H1 (cell line): Measurements from ENCODE around the gene DOK3. TPM values are rescaled to one million over a fixed set of nuclear protein-coding genes. Genes with fewer than 3 reads are reported as not detected.
A peak's percentile ranks its signal among the peaks of the same experiment; 100 is the strongest.

Experiments
- CTCF ChIA-PET: fragments of 300-600 bp; sonication (Branson Sonifier 250); formaldehyde crosslinking; loops from one replicate; lab custom pipeline; 2021; ENCODE audit not compliant: partially characterized antibody; lab: Charles Lee
- POLR2A ChIA-PET: fragments of 300-600 bp; sonication (Branson Sonifier 250); formaldehyde crosslinking; loops from one replicate; lab custom pipeline; 2021; ENCODE audit warnings: inconsistent platforms; ENCODE audit not compliant: partially characterized antibody; lab: Charles Lee
- DNase-seq, 2 experiments: peaks; one replicate each; pipeline versions ENCODE4 v3.0.0 to v3.0.0-alpha.2; 2010 to 2022; ENCODE audit warnings: low spot score in 2 of 2, low read depth in 1 of 2, mixed read lengths in 1 of 2
- FAIRE-seq: peaks from 2 replicates; lab custom pipeline; 2011; peaks lifted over from hg19 to GRCh38; lab: Jason Lieb, UNC
- H2AFZ ChIP-seq: 2 replicates; pipeline ENCODE4 v1.8.1; 2012; ENCODE audit warnings: low read length, inconsistent platforms
- H2AK5ac ChIP-seq: 2 replicates; pipeline ENCODE4 v1.6.1; 2013; ENCODE audit warnings: low read depth, low read length
- H2BK120ac ChIP-seq: replicated peaks from 2 replicates; pipeline ENCODE3; 2013; ENCODE audit warnings: low read depth, low read length, inconsistent platforms
- H2BK12ac ChIP-seq: 2 replicates; pipeline ENCODE4 v1.6.1; 2013; ENCODE audit warnings: low read depth, low read length
- H2BK15ac ChIP-seq: 2 replicates; pipeline ENCODE4 v1.6.1; 2013; ENCODE audit warnings: low read length
- H2BK20ac ChIP-seq: 2 replicates; pipeline ENCODE4 v1.6.1; 2013; ENCODE audit warnings: low read length
- H2BK5ac ChIP-seq: 2 replicates; pipeline ENCODE4 v1.6.1; 2013; ENCODE audit warnings: low read depth, low read length
- H3K14ac ChIP-seq: 2 replicates; pipeline ENCODE4 v1.6.1; 2013; ENCODE audit warnings: inconsistent platforms; ENCODE audit not compliant: insufficient read length
- H3K18ac ChIP-seq: 2 replicates; pipeline ENCODE4 v1.6.1; 2013; ENCODE audit warnings: low read length; ENCODE audit errors: extremely low read depth
- H3K23ac ChIP-seq: 2 replicates; pipeline ENCODE4 v1.6.1; 2013; ENCODE audit warnings: inconsistent platforms; ENCODE audit not compliant: insufficient read length
- H3K23me2 ChIP-seq: 2 replicates; pipeline ENCODE4 v1.6.1; 2013; ENCODE audit warnings: low read depth, low read length
- H3K27ac ChIP-seq: 2 replicates; pipeline ENCODE4 v1.6.1; 2011; ENCODE audit warnings: low read depth, low read length, inconsistent platforms
- H3K27me3 ChIP-seq, 4 experiments: replicated peaks in 1 of 4; 1 replicate in 1 of 4; 2 replicates in 3 of 4; pipeline versions ENCODE4 v1.6.1 to v1.8.1; 2011 to 2013; ENCODE audit warnings: low read length in 3 of 4, mild to moderate bottlenecking in 3 of 4, inconsistent platforms in 2 of 4, mixed read lengths in 2 of 4, moderate library complexity in 1 of 4; ENCODE audit not compliant: control insufficient read depth in 3 of 4, insufficient read depth in 3 of 4; ENCODE audit errors: extremely low read depth in 1 of 4
- H3K36me3 ChIP-seq, 4 experiments: 2 replicates each; pipeline versions ENCODE4 v1.6.1 to v1.8.1; 2011 to 2013; ENCODE audit warnings: mild to moderate bottlenecking in 4 of 4, low read length in 3 of 4, moderate library complexity in 2 of 4, control low read depth in 1 of 4, inconsistent platforms in 1 of 4; ENCODE audit not compliant: insufficient read depth in 4 of 4, control insufficient read depth in 2 of 4
- H3K4ac ChIP-seq: replicated peaks from 2 replicates; pipeline ENCODE3; 2013; ENCODE audit warnings: low read length, low read depth, mixed read lengths, inconsistent platforms; ENCODE audit not compliant: insufficient read length
- H3K4me1 ChIP-seq, 4 experiments: replicated peaks in 1 of 4; 1 replicate in 1 of 4; 2 replicates in 3 of 4; pipeline versions ENCODE4 v1.6.1 to v1.8.1; 2011 to 2013; ENCODE audit warnings: low read length in 3 of 4, inconsistent platforms in 2 of 4, mixed read lengths in 1 of 4; ENCODE audit not compliant: insufficient read depth in 4 of 4, control insufficient read depth in 3 of 4
- H3K4me2 ChIP-seq, 2 experiments: 2 replicates each; pipeline versions ENCODE4 v1.6.1 to v1.8.1; 2011 to 2013; ENCODE audit warnings: low read depth in 2 of 2, low read length in 2 of 2, control low read depth in 1 of 2, inconsistent platforms in 1 of 2, mild to moderate bottlenecking in 1 of 2; ENCODE audit not compliant: insufficient read depth in 1 of 2
- H3K4me3 ChIP-seq, 4 experiments: fragments of 200-600, 300-600 bp in 1 of 4; sonication (generic), shearing (Covaris generic), sonication (Bioruptor Twin) in 1 of 4; 2 replicates each; pipeline versions ENCODE4 v1.5.1 to v1.8.1; 2011 to 2016; ENCODE audit warnings: low read length in 4 of 4, low read depth in 3 of 4, control low read depth in 2 of 4, inconsistent platforms in 2 of 4, mild to moderate bottlenecking in 2 of 4, mixed read lengths in 1 of 4, moderate library complexity in 1 of 4; ENCODE audit not compliant: insufficient read depth in 2 of 4; ENCODE audit errors: extremely low read depth in 1 of 4
- H3K56ac ChIP-seq: replicated peaks from 2 replicates; pipeline ENCODE3; 2013; ENCODE audit warnings: low read depth, mild to moderate bottlenecking, mixed read lengths, low read length, inconsistent platforms; ENCODE audit not compliant: insufficient read length
- H3K79me1 ChIP-seq: 2 replicates; pipeline ENCODE4 v1.6.1; 2013; ENCODE audit warnings: low read depth, low read length, control low read depth
- H3K79me2 ChIP-seq, 2 experiments: 2 replicates each; pipeline versions ENCODE4 v1.6.1 to v1.8.1; 2012 to 2013; ENCODE audit warnings: low read length in 2 of 2, mild to moderate bottlenecking in 2 of 2, inconsistent platforms in 1 of 2; ENCODE audit not compliant: insufficient read depth in 2 of 2, control insufficient read depth in 1 of 2
- H3K9ac ChIP-seq, 4 experiments: replicated peaks in 1 of 4; 1 replicate in 1 of 4; 2 replicates in 3 of 4; pipeline versions ENCODE4 v1.6.1 to v1.8.1; 2011 to 2013; ENCODE audit warnings: low read depth in 3 of 4, low read length in 3 of 4, control low read depth in 2 of 4, mild to moderate bottlenecking in 2 of 4, moderate library complexity in 2 of 4, inconsistent platforms in 1 of 4; ENCODE audit errors: extremely low read depth in 1 of 4
- H3K9me3 ChIP-seq, 2 experiments: 2 replicates each; pipeline versions ENCODE4 v1.6.1 to v1.8.1; 2012 to 2013; ENCODE audit warnings: mild to moderate bottlenecking in 2 of 2, moderate library complexity in 2 of 2, control low read depth in 1 of 2, inconsistent platforms in 1 of 2, low read depth in 1 of 2, low read length in 1 of 2, mixed read lengths in 1 of 2; ENCODE audit not compliant: insufficient read depth in 2 of 2
- H4K20me1 ChIP-seq, 2 experiments: replicated peaks in 1 of 2; 2 replicates each; pipeline versions ENCODE3 to v1.8.1; 2011 to 2013; ENCODE audit warnings: inconsistent platforms in 2 of 2, low read length in 2 of 2, mild to moderate bottlenecking in 1 of 2; ENCODE audit not compliant: insufficient read depth in 2 of 2, control insufficient read depth in 1 of 2
- H4K5ac ChIP-seq: 2 replicates; pipeline ENCODE4 v1.6.1; 2013; ENCODE audit warnings: low read length, low read depth, mixed read lengths, inconsistent platforms; ENCODE audit not compliant: insufficient read length
- H4K8ac ChIP-seq: 2 replicates; pipeline ENCODE4 v1.8.0; 2013; ENCODE audit warnings: mild to moderate bottlenecking, moderate library complexity, low read length, inconsistent platforms; ENCODE audit not compliant: insufficient read depth; ENCODE audit errors: extremely low read depth
- H4K91ac ChIP-seq: replicated peaks from 2 replicates; pipeline ENCODE3; 2013; ENCODE audit warnings: low read length, mixed read lengths, inconsistent platforms; ENCODE audit not compliant: insufficient read length
- KDM1A ChIP-seq: fragments of 200-600, 300-600 bp; sonication (generic); IDR thresholded peaks from 2 replicates; pipeline ENCODE4 v1.7.1; 2016; ENCODE audit warnings: mild to moderate bottlenecking, low read length, borderline replicate concordance
- PHF8 ChIP-seq: fragments of 200-600 bp; sonication (generic); conservative IDR thresholded peaks from 2 replicates; pipeline ENCODE4 v1.7.1; 2012; ENCODE audit warnings: low read depth, mild to moderate bottlenecking, inconsistent platforms, low read length, moderate library complexity
- WGBS, 2 experiments: shearing (Covaris generic) in 1 of 2; methylation state at CpG; one replicate each; pipeline versions ENCODE4 v1.1.6 to v1.1.7; 2013 to 2015; ENCODE audit warnings: low lambda C conversion rate in 2 of 2, mixed read lengths in 2 of 2, inconsistent platforms in 1 of 2, low coverage in 1 of 2, missing lambda C conversion rate in 1 of 2; ENCODE audit not compliant: insufficient replicate concordance in 2 of 2, insufficient coverage in 1 of 2, insufficient read length in 1 of 2; ENCODE audit errors: extremely low coverage in 1 of 2, missing lambda C conversion rate in 1 of 2; 5-methylcytosine and 5-hydroxymethylcytosine counted together
- polyA plus RNA-seq, 7 experiments: library from polyadenylated mRNA; depleted of rRNA in 3 of 7; stranded (reverse) in 5 of 7; unstranded in 2 of 7; fragments of >200 nt in 5 of 7; fragments of 200-250 nt in 2 of 7; gene quantifications; 1 replicate in 5 of 7; 2 replicates in 1 of 7; 4 replicates in 1 of 7; pipeline versions ENCODE4 v1.2.1 to v1.2.3, GENCODE V29; 2011 to 2013; ENCODE audit warnings: missing spikeins in 2 of 7, mixed read lengths in 2 of 7
- total RNA-seq: library from RNA; stranded (reverse); fragmentation: NEBNext Ultra II Directional; extraction: Animal tissue kit (Norgen Biotek cat#: 25700); gene quantifications from 2 replicates; pipeline ENCODE4 v1.2.1, GENCODE V29; 2021

Gene DOK3
- total and polyA plus RNA-seq, 2 of the 8 experiments (the other 6 are each of a cell fraction or from before 2014, with no cell fraction given), result 4.2 to 6.4 TPM

GRCh38 chr5:177476531-177477233 lies 32.9 kb downstream of the DOK3 start:
- POLR2A ChIA-PET, result interaction anchor here (1.0 to 67.5 kb wide), 6 partner anchors 3 to 61 kb away, joined by 3 to 3349 read pairs (median 8); partner anchors contain the start of genes DBN1, DOK3, PDLIM7 and PRR7

More at GRCh38 chr5:177476531-177477233, 32.9 kb downstream of the DOK3 start:
- Histone ChIP-seq H2BK12ac (no peak overlapping the region), H2AFZ (no peak overlapping the region), H3K56ac (no peak overlapping the region), H3K9ac (no peak overlapping the region), H4K8ac (no peak overlapping the region), H3K4me1 (peaks cover 6 to 23% (median 17%) of the 10 kb centered on the region in 4 experiments), H3K23ac (no peak overlapping the region), H4K91ac (no peak overlapping the region), H2BK15ac (peak overlapping the region; percentile 65; the same call in 1 of the 2 replicates), H3K14ac (no peak overlapping the region), H2BK20ac (no peak overlapping the region), H4K5ac (no peak overlapping the region), H3K79me1 (peaks cover 2% of the 10 kb centered on the region; the same call in 1 of the 2 replicates), H3K27me3 (no peaks in the 10 kb centered on the region), H3K18ac (no peak overlapping the region), H4K20me1 (peaks cover 0 to 4% of the 10 kb centered on the region in 2 experiments), H2BK120ac (no peak overlapping the region), H3K79me2 (peaks cover 6 to 11% of the 10 kb centered on the region in 2 experiments), H2AK5ac (no peak overlapping the region), H3K4me3 (no peak overlapping the region), H3K4ac (no peak overlapping the region), H3K27ac (no peak overlapping the region; the same call in 1 of the 2 replicates), H3K36me3 (peaks cover 0 to 5% (median 0%) of the 10 kb centered on the region in 4 experiments; a peak in 3 of 8 replicates), H3K23me2 (peaks cover 3% of the 10 kb centered on the region), H3K4me2 (no peak overlapping the region), H3K9me3 (no peaks in the 10 kb centered on the region), H2BK5ac (no peak overlapping the region)
- no peak for FAIRE-seq
- no peak for DNase-seq
- WGBS, 2 experiments, result 87% methylated on average over 14 of the region's 18 CpGs; no CpG with 5 or more reads in 1 of the 2 experiments
- TF ChIP-seq KDM1A, result peak; percentile 53; the same call in 1 of the 2 replicates
- no peak for TF ChIP-seq PHF8
- CTCF ChIA-PET, result interaction anchor here (0.9 to 10.4 kb wide), 7 partner anchors 15 to 86 kb away, joined by 3 to 162 read pairs (median 8); partner anchors contain the start of gene PDLIM7
